T-helper 1 cell treated with Interleukin-12 subunit alpha and Interleukin-12 subunit beta and Interleukin-4 antibody, amounts not matched to agents 30 ng/mL and 1 ng/mL, for 36 hours (primary cell): ENCODE data around the gene NT5DC2. TPM values are rescaled to one million over a fixed set of nuclear protein-coding genes. Genes with fewer than 3 reads are reported as not detected.

ENCODE experiments used
- intact Hi-C: fragments of 100-400 bp; cut with micrococcal nuclease; formaldehyde crosslinking; loops from one replicate; pipeline ENCODE4 v1.15.1; 2024
- total RNA-seq: library from RNA; stranded (reverse); gene quantifications from 2 replicates; pipeline ENCODE4 v1.2.3, GENCODE V29; 2022

Gene NT5DC2
- total RNA-seq, 1 donor from 2014 or later: 14.3 TPM

DNA sequence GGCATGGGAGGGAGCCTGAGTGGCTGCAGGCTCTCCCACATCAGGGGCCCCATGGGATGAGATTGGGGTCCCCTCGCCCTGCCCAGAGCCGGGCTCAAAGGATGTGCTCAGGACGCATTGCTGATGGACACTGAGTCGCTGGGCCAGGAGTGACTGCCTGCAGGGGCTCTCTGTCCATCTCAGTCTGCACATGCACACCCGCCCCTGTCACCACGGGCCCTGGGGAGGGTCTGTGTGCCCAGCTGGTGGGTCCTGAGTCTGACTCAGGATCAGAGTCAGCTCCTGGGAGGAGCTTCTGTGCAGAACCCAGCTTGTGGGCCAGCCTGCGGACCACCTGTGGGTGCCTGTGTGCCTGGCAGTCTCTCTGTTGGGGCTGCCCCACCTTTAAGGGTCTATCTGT lies 20.4 kb downstream of the NT5DC2 start:
- intact Hi-C loops: no loop called here

DNA sequence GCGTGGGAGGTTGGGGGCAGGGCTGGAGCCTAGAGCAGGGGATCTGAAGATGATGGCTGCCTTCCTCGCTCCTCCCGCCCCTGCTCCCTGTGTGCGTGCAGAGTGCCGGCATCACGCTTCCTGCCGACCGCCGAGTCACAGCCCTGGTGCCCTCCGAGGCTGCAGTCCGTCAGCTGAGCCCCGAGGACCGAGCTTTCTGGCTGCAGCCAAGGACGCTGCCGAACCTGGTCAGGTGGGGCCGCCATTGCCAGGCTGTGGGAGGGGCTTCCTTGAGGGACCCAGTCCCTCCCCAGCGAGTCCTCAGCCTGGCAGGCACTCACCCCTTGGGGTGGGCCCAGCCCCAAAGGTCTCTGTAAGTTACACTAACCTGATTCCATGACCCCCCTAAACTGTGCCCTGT lies 20.9 kb downstream of the NT5DC2 start:
- intact Hi-C loops: no loop called here

- intact Hi-C loops: no loop called here
Measured at GRCh38 chr3:52512105-52512504, 21.6 kb downstream of the NT5DC2 start.

DNA sequence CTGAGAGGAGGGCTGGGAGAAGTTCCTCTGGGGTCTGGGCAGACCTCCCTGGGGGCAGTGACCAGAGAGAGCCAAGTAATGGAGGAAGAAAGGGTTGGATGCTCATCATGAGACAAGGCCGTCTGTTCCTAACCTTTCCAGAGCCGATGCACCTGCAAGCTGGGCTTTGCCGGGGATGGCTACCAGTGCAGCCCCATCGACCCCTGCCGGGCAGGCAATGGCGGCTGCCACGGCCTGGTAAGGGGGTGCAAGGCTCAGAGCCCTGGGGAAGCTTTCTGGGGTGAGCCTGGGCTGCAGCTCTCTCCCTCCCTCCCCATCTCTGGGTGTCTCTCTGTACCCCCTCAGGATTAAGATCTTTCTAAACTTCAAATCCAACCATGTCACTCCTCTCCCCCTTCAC lies 22.1 kb downstream of the NT5DC2 start:
- intact Hi-C loops: no loop called here

DNA sequence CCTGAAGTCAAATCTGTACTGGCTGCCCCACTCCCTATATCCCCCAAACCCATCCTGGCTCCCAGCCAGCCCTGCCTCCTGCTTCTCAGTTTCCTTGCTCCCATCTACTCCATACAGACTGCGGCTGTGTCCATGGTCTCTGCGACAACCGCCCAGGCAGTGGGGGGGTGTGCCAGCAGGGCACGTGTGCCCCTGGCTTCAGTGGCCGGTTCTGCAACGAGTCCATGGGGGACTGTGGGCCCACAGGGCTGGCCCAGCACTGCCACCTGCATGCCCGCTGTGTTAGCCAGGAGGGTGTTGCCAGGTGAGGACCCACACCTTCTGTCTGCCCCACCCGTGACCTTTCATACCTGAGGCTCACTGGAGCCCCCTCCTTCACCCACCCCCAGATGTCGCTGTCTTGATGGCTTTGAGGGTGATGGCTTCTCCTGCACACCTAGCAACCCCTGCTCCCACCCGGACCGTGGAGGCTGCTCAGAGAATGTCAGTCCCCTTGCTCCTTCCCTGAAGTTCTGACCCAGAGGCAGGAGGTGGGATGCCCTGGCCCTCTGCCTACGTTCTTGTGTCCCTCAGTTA lies 23.8 kb downstream of the NT5DC2 start:
- intact Hi-C loops: no loop called here

DNA sequence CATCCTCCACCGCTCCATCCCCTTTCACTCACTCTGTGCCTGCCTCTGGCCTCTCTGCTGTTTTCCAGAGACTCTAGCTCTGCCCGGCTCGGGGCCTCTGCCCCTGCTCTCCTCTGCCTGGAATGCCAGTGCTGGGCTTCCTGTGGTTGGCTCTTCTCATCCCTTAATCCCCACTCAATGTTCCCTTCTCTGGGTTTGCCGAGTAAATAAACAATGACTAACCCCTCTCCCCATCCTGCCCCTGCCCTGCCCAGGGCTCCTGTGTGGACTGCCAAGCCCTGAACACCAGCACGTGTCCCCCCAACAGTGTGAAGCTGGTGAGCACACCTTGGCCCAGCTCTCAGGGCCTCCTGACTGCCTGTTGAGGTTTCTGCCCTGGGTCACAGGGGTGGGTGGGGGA lies 26.3 kb downstream of the NT5DC2 start:
- intact Hi-C loops: no loop called here

GRCh38 chr3:52506266-52506966 lies 27.2 kb downstream of the NT5DC2 start:
- intact Hi-C loops: no loop called here

DNA sequence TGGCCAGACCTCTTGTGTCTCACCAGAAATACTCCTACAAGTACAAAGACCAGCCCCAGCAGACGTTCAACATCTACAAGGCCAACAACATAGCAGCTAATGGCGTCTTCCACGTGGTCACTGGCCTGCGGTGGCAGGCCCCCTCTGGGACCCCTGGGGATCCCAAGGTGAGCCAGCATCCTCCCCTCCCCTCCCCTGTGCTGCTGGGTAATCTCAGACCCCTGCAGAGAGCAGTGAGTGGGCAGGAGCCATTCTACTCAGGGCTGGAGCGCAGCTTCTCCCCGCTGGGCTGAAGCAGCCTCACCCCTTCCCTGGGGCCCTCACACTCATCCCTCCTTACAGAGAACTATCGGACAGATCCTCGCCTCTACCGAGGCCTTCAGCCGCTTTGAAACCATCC lies 28.7 kb downstream of the NT5DC2 start:
- intact Hi-C loops: no loop called here

DNA sequence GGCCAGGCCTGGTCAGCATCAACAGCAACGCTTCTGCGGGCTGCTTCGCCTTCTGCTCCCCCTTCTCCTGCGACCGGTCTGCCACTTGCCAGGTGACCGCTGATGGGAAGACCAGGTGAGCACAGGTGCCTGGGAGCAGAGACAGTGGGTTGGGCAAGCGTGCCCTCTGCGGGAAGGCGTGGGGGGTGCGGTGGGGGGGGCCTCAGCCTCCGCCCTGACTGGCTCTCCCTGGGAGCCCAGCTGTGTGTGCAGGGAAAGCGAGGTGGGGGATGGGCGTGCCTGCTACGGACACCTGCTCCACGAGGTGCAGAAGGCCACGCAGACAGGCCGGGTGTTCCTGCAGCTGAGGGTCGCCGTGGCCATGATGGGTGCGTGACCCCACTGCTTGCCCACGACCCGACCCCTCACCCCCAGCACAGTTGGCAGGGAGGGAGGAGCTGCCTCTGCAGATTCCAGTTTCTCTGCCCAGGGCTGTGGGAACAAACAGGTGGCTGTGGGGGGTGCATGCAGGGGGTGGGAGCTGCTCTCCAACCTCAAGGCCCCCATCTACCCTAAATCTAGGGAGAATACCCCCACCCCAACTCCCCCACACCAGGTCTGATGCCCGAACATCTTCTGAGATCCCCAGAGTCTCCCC lies 29.8 kb downstream of the NT5DC2 start:
- intact Hi-C loops: no loop called here

DNA sequence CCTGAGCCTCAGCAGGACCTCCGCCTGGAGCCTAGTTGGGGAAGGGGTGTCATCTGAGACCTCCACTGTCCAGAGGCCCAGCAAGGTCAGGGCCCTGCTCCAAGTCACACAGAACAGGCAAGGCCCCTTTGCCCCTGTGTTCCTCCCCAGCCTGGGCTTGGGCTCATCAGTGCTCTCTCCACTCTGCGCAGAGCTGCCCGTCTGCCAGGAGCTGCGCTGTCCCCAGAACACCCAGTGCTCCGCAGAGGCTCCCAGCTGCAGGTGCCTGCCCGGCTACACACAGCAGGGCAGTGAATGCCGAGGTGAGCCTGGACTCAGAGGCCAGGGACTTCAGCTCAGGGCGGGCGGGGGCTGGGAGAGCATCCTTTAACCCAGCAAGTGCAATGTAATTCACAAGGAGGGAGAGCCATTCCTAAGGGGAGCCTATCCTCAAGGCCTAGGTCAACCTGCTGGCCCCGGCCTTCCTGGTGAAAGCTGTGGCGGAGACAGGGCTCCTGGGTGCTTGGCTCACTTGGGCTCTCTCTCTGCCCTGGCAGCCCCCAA lies 30.8 kb downstream of the NT5DC2 start:
- intact Hi-C loops: no loop called here

GRCh38 chr3:52502001-52502400 lies 31.7 kb downstream of the NT5DC2 start:
- intact Hi-C loops: no loop called here

GRCh38 chr3:52501046-52501445 lies 32.6 kb downstream of the NT5DC2 start:
- intact Hi-C loops: no loop called here

DNA sequence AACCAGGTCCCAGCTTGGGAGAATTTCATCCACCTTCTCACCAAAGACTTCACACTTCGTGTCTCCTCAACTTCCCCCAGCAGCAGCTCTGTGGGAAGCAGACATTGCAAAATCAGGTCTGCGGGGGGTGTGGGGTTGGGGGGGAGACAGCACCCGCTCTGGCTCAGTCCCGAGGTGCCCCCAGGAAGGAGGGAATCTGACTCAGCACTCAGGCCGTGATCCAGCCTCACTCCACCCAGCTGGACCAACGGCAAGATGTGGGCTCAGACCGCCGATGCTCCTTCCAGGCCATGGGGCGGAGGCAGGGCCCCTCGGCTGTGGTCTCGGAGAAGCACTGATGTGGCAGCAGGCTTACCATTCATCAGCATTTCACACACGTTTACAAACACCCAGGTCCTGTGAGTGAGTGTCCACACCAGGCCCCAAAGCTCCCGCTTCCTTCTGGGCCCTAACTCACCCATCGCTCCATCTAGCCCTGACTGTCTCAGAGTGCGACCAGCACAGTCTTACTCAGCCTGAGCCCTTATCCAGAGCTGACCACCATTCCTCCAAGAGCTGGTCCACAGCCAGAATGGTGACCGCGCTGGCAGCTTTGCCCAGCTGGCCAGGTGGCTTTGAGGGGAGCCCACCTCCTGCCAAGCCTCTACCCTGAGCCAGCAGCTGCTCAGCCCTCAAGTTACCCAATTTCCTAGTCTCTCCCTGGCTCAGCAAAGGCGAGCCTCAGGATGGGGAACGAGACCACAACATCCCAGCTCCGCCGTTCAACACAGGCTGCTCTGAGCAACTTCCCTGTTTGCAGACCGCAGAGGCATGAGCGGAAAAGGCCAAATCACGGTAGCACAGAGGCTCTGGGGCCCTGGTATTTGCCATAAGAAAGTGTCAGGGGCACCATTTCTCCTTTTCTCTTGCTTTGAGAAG lies 35.3 kb downstream of the NT5DC2 start:
- intact Hi-C loops: no loop called here

- intact Hi-C loops: no loop called here
Measured at GRCh38 chr3:52495777-52496602, 37.7 kb downstream of the NT5DC2 start.

DNA sequence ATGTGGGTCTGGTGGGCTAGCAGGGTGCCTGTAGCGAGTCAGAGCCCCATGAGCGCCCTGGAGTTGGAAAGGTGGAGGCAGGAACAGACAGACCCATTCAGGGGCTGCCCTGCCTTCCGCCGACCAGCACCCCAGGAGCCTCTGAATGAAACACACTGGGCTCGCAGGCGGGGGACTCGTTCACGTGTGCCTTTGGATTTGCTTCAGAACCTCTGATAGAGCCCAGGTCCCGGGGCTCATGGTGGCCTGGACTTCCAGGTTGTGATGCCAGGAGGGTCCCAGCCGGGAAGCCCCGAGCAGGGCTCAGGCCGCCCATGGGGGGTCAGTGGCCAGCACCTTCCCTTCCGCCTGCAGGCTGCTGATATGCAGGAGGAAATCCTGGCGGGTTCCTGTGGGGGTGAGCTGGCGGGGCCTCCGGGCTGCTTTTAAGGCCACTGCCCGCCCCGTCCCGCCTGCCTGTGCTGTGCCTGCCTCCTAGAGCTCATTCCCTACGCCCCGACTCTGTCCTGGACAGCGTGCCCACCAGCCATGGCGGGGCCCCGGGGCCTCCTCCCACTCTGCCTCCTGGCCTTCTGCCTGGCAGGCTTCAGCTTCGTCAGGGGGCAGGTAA lies 38.7 kb downstream of the NT5DC2 start, which contains the start of gene STAB1:
Gene STAB1 (plus strand): TSS at position 453 of the 610 bp plus-strand sequence. CDS start 76 bp downstream, at position 529.
- intact Hi-C loops: no loop called here

GRCh38 chr3:52494445-52494844 lies 39.2 kb downstream of the NT5DC2 start:
- intact Hi-C loops: no loop called here

- intact Hi-C loops: no loop called here
Measured at GRCh38 chr3:52493232-52494017, 40.2 kb downstream of the NT5DC2 start.

DNA sequence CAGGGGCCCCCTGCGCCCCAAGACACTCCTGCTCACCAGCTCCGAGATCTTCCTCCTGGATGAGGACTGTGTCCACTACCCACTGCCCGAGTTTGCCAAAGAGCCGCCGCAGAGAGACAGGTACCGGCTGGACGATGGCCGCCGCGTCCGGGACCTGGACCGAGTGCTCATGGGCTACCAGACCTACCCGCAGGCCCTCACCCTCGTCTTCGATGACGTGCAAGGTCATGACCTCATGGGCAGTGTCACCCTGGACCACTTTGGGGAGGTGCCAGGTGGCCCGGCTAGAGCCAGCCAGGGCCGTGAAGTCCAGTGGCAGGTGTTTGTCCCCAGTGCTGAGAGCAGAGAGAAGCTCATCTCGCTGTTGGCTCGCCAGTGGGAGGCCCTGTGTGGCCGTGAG lies 41.6 kb downstream of the NT5DC2 start:
- intact Hi-C loops: no loop called here

- intact Hi-C loops: no loop called here
Measured at GRCh38 chr3:52490939-52491526, 42.6 kb downstream of the NT5DC2 start.
